ENCODE data around the gene TP53RK. TPM values are rescaled to one million over a fixed set of nuclear protein-coding genes. Genes with fewer than 3 reads are reported as not detected.

Gene TP53RK
- polyA plus RNA-seq, 2 donors = 8.0 to 9.9 TPM

DNA sequence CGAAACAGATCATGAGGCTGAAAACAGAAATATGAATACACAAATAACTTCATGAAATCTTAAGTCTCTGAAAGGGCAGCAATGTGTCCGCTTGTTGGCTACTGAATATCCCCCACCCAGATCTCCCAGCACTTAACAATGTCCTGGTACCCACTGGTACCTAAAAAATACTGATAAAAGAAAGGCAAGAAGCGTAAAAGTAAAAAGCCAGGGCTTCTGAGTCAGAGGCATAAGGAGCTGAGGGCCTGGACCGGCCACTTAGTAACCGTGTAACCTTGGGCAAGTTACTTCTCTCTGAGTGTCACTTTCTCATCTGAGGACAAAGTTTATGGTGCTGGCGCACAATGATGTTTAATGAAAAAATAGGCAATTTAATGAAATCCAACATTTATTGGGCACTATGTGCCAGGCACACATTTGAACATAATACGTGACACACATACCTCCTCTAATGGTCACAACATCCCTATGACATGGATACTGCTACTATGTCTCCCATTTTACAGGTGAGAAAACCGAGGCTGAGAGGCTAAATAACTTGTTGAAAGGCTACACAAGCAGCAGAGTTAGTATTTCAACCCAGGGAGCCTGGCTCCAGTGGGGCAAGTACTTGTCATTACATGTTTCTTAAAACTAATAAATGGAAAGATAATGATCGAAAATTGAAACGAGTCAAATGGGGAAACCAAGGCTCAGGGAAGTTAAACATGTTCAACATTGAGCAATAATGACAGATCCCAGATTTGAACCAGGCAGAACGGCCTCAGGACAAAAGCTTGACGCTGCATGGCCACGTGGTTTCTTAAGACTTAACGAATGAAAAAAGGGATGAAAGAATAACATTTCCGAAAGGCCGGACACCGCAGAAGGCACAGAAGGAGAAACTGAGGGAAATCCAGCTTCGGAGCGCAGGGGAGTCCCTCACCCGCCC lies 828 bp downstream of the TP53RK start:
- Histone ChIP-seq H3K27me3 (ENCODE audit: control insufficient read depth in 1 of 2, insufficient read depth in 2 of 2, low read length in 2 of 2) (no peaks in the 10 kb centered on the region), H3K4me3 (ENCODE audit: low read depth in 1 of 2, low read length in 2 of 2) (peak overlapping the region; percentile 90 to 93), H3K4me1 (ENCODE audit: control insufficient read depth in 2 of 2, insufficient read depth in 2 of 2, low read length in 1 of 2) (peaks cover 0 to 2% of the 10 kb centered on the region in 2 donors), H3K9me3 (ENCODE audit: control insufficient read depth in 2 of 2, insufficient read depth in 1 of 2, low read depth in 1 of 2, low read length in 1 of 2) (peaks cover 0 to 3% of the 10 kb centered on the region in 2 donors), H3K36me3 (ENCODE audit: control insufficient read depth in 2 of 2, insufficient read depth in 2 of 2, low read length in 1 of 2) (no peaks in the 10 kb centered on the region), H3K27ac (ENCODE audit: low read depth in 2 of 2, low read length in 1 of 2) (peak overlapping the region; percentile 96 to 99)
- 13 to 14% methylated on average over 20 of the region's 20 CpGs for WGBS, 2 donors

- peak overlapping the region; percentile 7 to 30 for H3K4me3 ChIP-seq (ENCODE audit: low read depth in 1 of 2, low read length in 2 of 2)
- no peaks in the 10 kb centered on the region for H3K27me3 ChIP-seq (ENCODE audit: control insufficient read depth in 1 of 2, insufficient read depth in 2 of 2, low read length in 2 of 2)
- peaks cover 0 to 2% of the 10 kb centered on the region in 2 donors for H3K4me1 ChIP-seq (ENCODE audit: control insufficient read depth in 2 of 2, insufficient read depth in 2 of 2, low read length in 1 of 2)
- H3K36me3 ChIP-seq (ENCODE audit: control insufficient read depth in 2 of 2, insufficient read depth in 2 of 2, low read length in 1 of 2) = peaks cover 0 to 3% of the 10 kb centered on the region in 2 donors
- peaks cover 0 to 3% of the 10 kb centered on the region in 2 donors for H3K9me3 ChIP-seq (ENCODE audit: control insufficient read depth in 2 of 2, insufficient read depth in 1 of 2, low read depth in 1 of 2, low read length in 1 of 2)
- WGBS, 2 donors = 28 to 34% methylated on average over 23 of the region's 23 CpGs
- peak overlapping the region; percentile 46 to 73 for H3K27ac ChIP-seq (ENCODE audit: low read depth in 2 of 2, low read length in 1 of 2)
These were observed 5.1 kb downstream of the TP53RK start for GRCh38 chr20:46683939-46684750.

GRCh38 chr20:46683668-46683938 lies 5.6 kb downstream of the TP53RK start:
- peaks cover 0 to 3% of the 10 kb centered on the region in 2 donors for H3K36me3 ChIP-seq (ENCODE audit: control insufficient read depth in 2 of 2, insufficient read depth in 2 of 2, low read length in 1 of 2)
- no peaks in the 10 kb centered on the region for H3K27me3 ChIP-seq (ENCODE audit: control insufficient read depth in 1 of 2, insufficient read depth in 2 of 2, low read length in 2 of 2)
- 30 to 41% methylated on average over 8 of the region's 8 CpGs for WGBS, 2 donors
- peaks cover 0 to 3% of the 10 kb centered on the region in 2 donors for H3K9me3 ChIP-seq (ENCODE audit: control insufficient read depth in 2 of 2, insufficient read depth in 1 of 2, low read depth in 1 of 2, low read length in 1 of 2)
- peaks cover 0 to 2% of the 10 kb centered on the region in 2 donors for H3K4me1 ChIP-seq (ENCODE audit: control insufficient read depth in 2 of 2, insufficient read depth in 2 of 2, low read length in 1 of 2)
- peak overlapping the region; percentile 26 to 73 for H3K27ac ChIP-seq (ENCODE audit: low read depth in 2 of 2, low read length in 1 of 2)
- peak overlapping the region in 1 of 2 donors; percentile 30 for H3K4me3 ChIP-seq (ENCODE audit: low read depth in 1 of 2, low read length in 2 of 2)

- peaks cover 0 to 2% of the 10 kb centered on the region in 2 donors for H3K4me1 ChIP-seq (ENCODE audit: control insufficient read depth in 2 of 2, insufficient read depth in 2 of 2, low read length in 1 of 2)
- no peak overlapping the region for H3K4me3 ChIP-seq (ENCODE audit: low read depth in 1 of 2, low read length in 2 of 2)
- peaks cover 0 to 3% of the 10 kb centered on the region in 2 donors for H3K36me3 ChIP-seq (ENCODE audit: control insufficient read depth in 2 of 2, insufficient read depth in 2 of 2, low read length in 1 of 2)
- peak overlapping the region; percentile 26 to 73 for H3K27ac ChIP-seq (ENCODE audit: low read depth in 2 of 2, low read length in 1 of 2)
- peaks cover 0 to 3% of the 10 kb centered on the region in 2 donors for H3K9me3 ChIP-seq (ENCODE audit: control insufficient read depth in 2 of 2, insufficient read depth in 1 of 2, low read depth in 1 of 2, low read length in 1 of 2)
- no peaks in the 10 kb centered on the region for H3K27me3 ChIP-seq (ENCODE audit: control insufficient read depth in 1 of 2, insufficient read depth in 2 of 2, low read length in 2 of 2)
- 35 to 39% methylated on average over 12 of the region's 12 CpGs for WGBS, 2 donors
These were observed 6.1 kb downstream of the TP53RK start for GRCh38 chr20:46683011-46683667.

DNA sequence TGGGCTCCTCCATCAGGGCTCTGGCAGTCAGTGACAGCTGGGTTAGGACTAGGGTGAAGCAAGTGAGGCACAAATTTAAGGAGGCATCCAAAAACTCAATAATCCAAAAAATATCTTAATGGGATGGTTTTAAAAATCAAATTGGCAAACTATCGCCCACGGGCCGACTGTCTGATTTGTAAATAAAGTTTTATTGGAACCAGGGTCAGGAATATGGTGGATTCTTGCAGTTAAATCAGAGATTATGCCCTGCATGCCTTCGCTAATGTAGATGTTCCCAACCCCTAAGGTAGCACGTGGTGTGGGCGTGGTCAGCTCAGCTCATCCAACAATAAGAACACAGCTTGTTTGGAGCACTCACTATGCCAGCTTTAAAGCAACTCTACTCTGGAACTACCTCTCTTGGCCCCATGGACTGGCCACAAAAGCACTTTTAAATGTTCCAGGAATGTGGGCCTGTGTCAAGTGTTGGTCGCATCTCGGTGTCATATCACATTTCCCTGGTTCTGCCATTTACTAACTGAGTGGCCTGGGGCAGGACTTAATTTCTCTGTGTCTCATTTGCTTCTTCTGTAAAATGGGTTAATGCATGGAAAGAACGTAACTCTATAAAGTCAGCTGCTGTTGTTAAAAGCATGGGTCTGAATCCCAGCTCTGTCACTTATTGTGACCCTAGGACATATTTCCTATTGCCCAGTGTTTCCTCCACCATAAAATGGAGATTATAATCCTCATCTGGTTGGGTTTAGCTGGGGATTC lies 7.0 kb downstream of the TP53RK start:
- peaks cover 0 to 3% of the 10 kb centered on the region in 2 donors for H3K9me3 ChIP-seq (ENCODE audit: control insufficient read depth in 2 of 2, insufficient read depth in 1 of 2, low read depth in 1 of 2, low read length in 1 of 2)
- 88 to 90% methylated on average over 9 of the region's 9 CpGs for WGBS, 2 donors
- H3K36me3 ChIP-seq (ENCODE audit: control insufficient read depth in 2 of 2, insufficient read depth in 2 of 2, low read length in 1 of 2) = peaks cover 0 to 3% of the 10 kb centered on the region in 2 donors
- H3K4me1 ChIP-seq (ENCODE audit: control insufficient read depth in 2 of 2, insufficient read depth in 2 of 2, low read length in 1 of 2) = peaks cover 0 to 1% of the 10 kb centered on the region in 2 donors
- no peak overlapping the region for H3K4me3 ChIP-seq (ENCODE audit: low read depth in 1 of 2, low read length in 2 of 2)
- H3K27ac ChIP-seq (ENCODE audit: low read depth in 2 of 2, low read length in 1 of 2) = no peak overlapping the region
- no peaks in the 10 kb centered on the region for H3K27me3 ChIP-seq (ENCODE audit: control insufficient read depth in 1 of 2, insufficient read depth in 2 of 2, low read length in 2 of 2)

GRCh38 chr20:46681032-46681854 lies 8.0 kb downstream of the TP53RK start:
- H3K9me3 ChIP-seq (ENCODE audit: control insufficient read depth in 2 of 2, insufficient read depth in 1 of 2, low read depth in 1 of 2, low read length in 1 of 2) = peaks cover 0 to 3% of the 10 kb centered on the region in 2 donors
- 52% methylated on average over 14 of the region's 14 CpGs for WGBS, 2 donors
- H3K27me3 ChIP-seq (ENCODE audit: control insufficient read depth in 1 of 2, insufficient read depth in 2 of 2, low read length in 2 of 2) = no peaks in the 10 kb centered on the region
- no peaks in the 10 kb centered on the region for H3K4me1 ChIP-seq (ENCODE audit: control insufficient read depth in 2 of 2, insufficient read depth in 2 of 2, low read length in 1 of 2)
- no peak overlapping the region for H3K4me3 ChIP-seq (ENCODE audit: low read depth in 1 of 2, low read length in 2 of 2)
- H3K27ac ChIP-seq (ENCODE audit: low read depth in 2 of 2, low read length in 1 of 2) = no peak overlapping the region
- H3K36me3 ChIP-seq (ENCODE audit: control insufficient read depth in 2 of 2, insufficient read depth in 2 of 2, low read length in 1 of 2) = peaks cover 0 to 3% of the 10 kb centered on the region in 2 donors

GRCh38 chr20:46680684-46681031 lies 8.6 kb downstream of the TP53RK start:
- Histone ChIP-seq H3K27me3 (ENCODE audit: control insufficient read depth in 1 of 2, insufficient read depth in 2 of 2, low read length in 2 of 2) (no peaks in the 10 kb centered on the region), H3K4me1 (ENCODE audit: control insufficient read depth in 2 of 2, insufficient read depth in 2 of 2, low read length in 1 of 2) (no peaks in the 10 kb centered on the region), H3K4me3 (ENCODE audit: low read depth in 1 of 2, low read length in 2 of 2) (no peak overlapping the region), H3K36me3 (ENCODE audit: control insufficient read depth in 2 of 2, insufficient read depth in 2 of 2, low read length in 1 of 2) (peaks cover 0 to 3% of the 10 kb centered on the region in 2 donors), H3K27ac (ENCODE audit: low read depth in 2 of 2, low read length in 1 of 2) (no peak overlapping the region), H3K9me3 (ENCODE audit: control insufficient read depth in 2 of 2, insufficient read depth in 1 of 2, low read depth in 1 of 2, low read length in 1 of 2) (peaks cover 0 to 3% of the 10 kb centered on the region in 2 donors)
- WGBS, 2 donors = 91 to 98% methylated on average over 2 of the region's 2 CpGs

GRCh38 chr20:46678516-46678915 lies 10.7 kb downstream of the TP53RK start:
- H3K27ac ChIP-seq (ENCODE audit: low read depth in 2 of 2, low read length in 1 of 2) = no peak overlapping the region
- peaks cover 0 to 3% of the 10 kb centered on the region in 2 donors for H3K36me3 ChIP-seq (ENCODE audit: control insufficient read depth in 2 of 2, insufficient read depth in 2 of 2, low read length in 1 of 2)
- WGBS, 2 donors = 82 to 86% methylated on average over 4 of the region's 4 CpGs
- H3K9me3 ChIP-seq (ENCODE audit: control insufficient read depth in 2 of 2, insufficient read depth in 1 of 2, low read depth in 1 of 2, low read length in 1 of 2) = peaks cover 0 to under 1% of the 10 kb centered on the region in 2 donors
- no peaks in the 10 kb centered on the region for H3K4me1 ChIP-seq (ENCODE audit: control insufficient read depth in 2 of 2, insufficient read depth in 2 of 2, low read length in 1 of 2)
- no peaks in the 10 kb centered on the region for H3K27me3 ChIP-seq (ENCODE audit: control insufficient read depth in 1 of 2, insufficient read depth in 2 of 2, low read length in 2 of 2)
- no peak overlapping the region for H3K4me3 ChIP-seq (ENCODE audit: low read depth in 1 of 2, low read length in 2 of 2)

All from esophagus (tissue), 2 donors.